HepG2 (cell line): Measurements from ENCODE around the gene TMEM116. TPM values are rescaled to one million over a fixed set of nuclear protein-coding genes. Genes with fewer than 3 reads are reported as not detected.

Experiments
- AFF4 ChIP-seq: sonication (generic); formaldehyde crosslinking; IDR thresholded peaks from 2 replicates; pipeline ENCODE4 v1.4.0; 2020; ENCODE audit warnings: missing genetic modification reagents
- LRRFIP1 ChIP-seq: sonication (generic); formaldehyde crosslinking; conservative IDR thresholded peaks from 2 replicates; pipeline ENCODE4 v1.4.0; 2020; ENCODE audit warnings: missing genetic modification reagents
- SIN3B ChIP-seq: fragments of 150-350 bp; IDR thresholded peaks from 2 replicates; pipeline ENCODE4 v1.6.1; 2014; ENCODE audit warnings: low read length
- SRSF1 ChIP-seq: fragments of 200-400 bp; formaldehyde crosslinking; optimal IDR thresholded peaks from 2 replicates; pipeline ENCODE3; 2017; ENCODE audit warnings: mild to moderate bottlenecking, low read depth, low read length, moderate library complexity
- TIGD3 ChIP-seq: sonication (generic); formaldehyde crosslinking; IDR thresholded peaks from 2 replicates; pipeline ENCODE4 v1.5.1; 2020; ENCODE audit warnings: mild to moderate bottlenecking, missing genetic modification reagents, borderline replicate concordance
- ZMYM3 ChIP-seq: sonication (generic); formaldehyde crosslinking; IDR thresholded peaks from 2 replicates; pipeline ENCODE4 v1.5.1; 2020; ENCODE audit warnings: mild to moderate bottlenecking, missing genetic modification reagents
- ZNF318 ChIP-seq: sonication (generic); formaldehyde crosslinking; IDR thresholded peaks from 2 replicates; pipeline ENCODE4 v1.4.0; 2020; ENCODE audit warnings: mild to moderate bottlenecking, missing genetic modification reagents
- ZNF777 ChIP-seq: sonication (generic); formaldehyde crosslinking; IDR thresholded peaks from 2 replicates; pipeline ENCODE4 v1.4.0; 2020; ENCODE audit warnings: missing genetic modification reagents
- ZSCAN31 ChIP-seq: sonication (generic); formaldehyde crosslinking; IDR thresholded peaks from 2 replicates; pipeline ENCODE4 v1.5.0; 2020; ENCODE audit warnings: low read depth, mild to moderate bottlenecking, missing genetic modification reagents
- polyA plus RNA-seq, 8 experiments: library from polyadenylated mRNA; depleted of rRNA in 3 of 8; stranded (reverse) in 7 of 8; unstranded in 1 of 8; fragments of >200 nt; fragmentation: Illumina TruSeq in 4 of 8; extraction: Trizol in 4 of 8; gene quantifications; 2 replicates each; pipeline versions ENCODE4 v1.2.1 to v1.2.3, GENCODE V29; 2011 to 2016; ENCODE audit warnings: low read depth in 4 of 8, missing spikeins in 1 of 8, mixed read lengths in 1 of 8; ENCODE audit not compliant: insufficient read depth in 1 of 8
- total RNA-seq, 5 experiments: library from RNA; depleted of rRNA; stranded (reverse); fragments of >200 nt; fragmentation: Illumina TruSeq; extraction: Trizol; gene quantifications; 2 replicates each; pipeline ENCODE4 v1.2.3, GENCODE V29; 2016; ENCODE audit warnings: low read depth in 1 of 5

The TMEM116 gene
- total and polyA plus RNA-seq, 2 of the 13 experiments (the other 11 are each of a cell fraction or from before 2014, with no cell fraction given), result 14.0 to 17.8 TPM

- TF ChIP-seq ZNF318 (CRISPR knock-in tag), result no peak
- TF ChIP-seq AFF4 (CRISPR knock-in tag), result no peak
- TF ChIP-seq ZNF777 (CRISPR knock-in tag), result peak; percentile 56; the same call in 1 of the 2 replicates
- no peak for TF ChIP-seq SIN3B
- peak; percentile 58; the same call in 1 of the 2 replicates for TF ChIP-seq ZSCAN31 (CRISPR knock-in tag)
- TF ChIP-seq TIGD3 (CRISPR knock-in tag), result no peak
- TF ChIP-seq ZMYM3 (CRISPR knock-in tag), result no peak
- TF ChIP-seq SRSF1, result peak; percentile 87
- TF ChIP-seq LRRFIP1 (CRISPR knock-in tag), result no peak
Measured at GRCh38 chr12:112013601-112014402, 837 bp upstream of the TMEM116 start (continued).
